AG04450 (cell line): ENCODE data around the gene SLC1A2. TPM values are rescaled to one million over a fixed set of nuclear protein-coding genes. Genes with fewer than 3 reads are reported as not detected.

Source experiments
- CTCF ChIA-PET: fragments of 300-600, 350-600 bp; formaldehyde crosslinking; extraction: SDS; loops from one replicate; lab custom pipeline; 2022; ENCODE audit warnings: antibody characterized with exemption, inconsistent platforms; lab: Charles Lee
- POLR2A ChIA-PET: fragments of 350-600 bp; formaldehyde crosslinking; extraction: SDS; loops from one replicate; lab custom pipeline; 2021; ENCODE audit warnings: antibody characterized with exemption, inconsistent platforms; lab: Yijun Ruan, JAX
- DNase-seq: peaks from one replicate; pipeline ENCODE4 v3.0.0-alpha.2; 2011; ENCODE audit warnings: low read depth, low spot score
- H3K27ac ChIP-seq: one replicate; pipeline ENCODE4 v1.5.1; 2012; ENCODE audit warnings: low read depth, low read length, control low read depth
- H3K27me3 ChIP-seq: one replicate; pipeline ENCODE4 v1.6.0; 2012; ENCODE audit warnings: low read length; ENCODE audit not compliant: control insufficient read depth, insufficient read depth
- H3K4me3 ChIP-seq: 2 replicates; pipeline ENCODE4 v1.5.1; 2011; ENCODE audit warnings: mild to moderate bottlenecking, low read depth, low read length, control low read depth
- H3K9me3 ChIP-seq: 2 replicates; pipeline ENCODE4 v1.5.1; 2012; ENCODE audit warnings: low read length; ENCODE audit not compliant: control insufficient read depth, insufficient read depth
- CTCF ChIP-seq: IDR thresholded peaks from 2 replicates; pipeline ENCODE4 v1.5.1; 2011; ENCODE audit warnings: low read depth, low read length, control low read depth, inconsistent platforms
- polyA plus RNA-seq: library from polyadenylated mRNA; depleted of rRNA; stranded (reverse); fragments of >200 nt; gene quantifications from 2 replicates; pipeline ENCODE4 v1.2.3, GENCODE V29; 2011

The SLC1A2 gene
- polyA plus RNA-seq, 1 experiment: 1.1 TPM

GRCh38 chr11:35459489-35459888 is 40.1 kb upstream of the SLC1A2 start:
- CTCF ChIA-PET: interaction anchor here (1.6 kb wide), 1 partner anchor 25 kb away, joined by 6 read pairs; no protein-coding TSS in a partner anchor
- H3K4me3 ChIP-seq: no peak overlapping the region
- no peak for DNase-seq
- no peak for TF ChIP-seq CTCF
- H3K9me3 ChIP-seq: no peaks in the 10 kb centered on the region
- H3K27me3 ChIP-seq: no peaks in the 10 kb centered on the region
- H3K27ac ChIP-seq: no peak overlapping the region
- POLR2A ChIA-PET: no interaction called here

GRCh38 chr11:35458846-35459245 is 39.5 kb upstream of the SLC1A2 start:
- TF ChIP-seq CTCF: no peak
- POLR2A ChIA-PET: no interaction called here
- DNase-seq: no peak
- no peaks in the 10 kb centered on the region for H3K27me3 ChIP-seq
- CTCF ChIA-PET: interaction anchor here (1.5 to 1.6 kb wide), 2 partner anchors 26 to 808 kb away, joined by 3 to 6 read pairs; no protein-coding TSS in a partner anchor
- no peak overlapping the region for H3K4me3 ChIP-seq
- H3K9me3 ChIP-seq: no peaks in the 10 kb centered on the region
- H3K27ac ChIP-seq: no peak overlapping the region

- Histone ChIP-seq H3K9me3 (peaks cover 4% of the 10 kb centered on the region), H3K27ac (no peak overlapping the region), H3K4me3 (no peak overlapping the region), H3K27me3 (no peaks in the 10 kb centered on the region)
- CTCF ChIA-PET: no interaction called here
- TF ChIP-seq CTCF: no peak
- POLR2A ChIA-PET: no interaction called here
- no peak for DNase-seq
These were observed 35.0 kb upstream of the SLC1A2 start for GRCh38 chr11:35454362-35454761.

GRCh38 chr11:35436581-35437250 is 17.4 kb upstream of the SLC1A2 start:
- Histone ChIP-seq H3K9me3 (no peaks in the 10 kb centered on the region), H3K27ac (no peak overlapping the region), H3K27me3 (no peaks in the 10 kb centered on the region), H3K4me3 (no peak overlapping the region)
- no peak for TF ChIP-seq CTCF
- POLR2A ChIA-PET: no interaction called here
- DNase-seq: no peak
- CTCF ChIA-PET: no interaction called here

GRCh38 chr11:35433588-35433987 is 14.2 kb upstream of the SLC1A2 start:
- no peak for TF ChIP-seq CTCF
- ChIA-PET CTCF (no interaction called here), POLR2A (no interaction called here)
- no peak overlapping the region for H3K27ac ChIP-seq
- no peaks in the 10 kb centered on the region for H3K27me3 ChIP-seq
- no peak overlapping the region for H3K4me3 ChIP-seq
- DNase-seq: no peak
- no peaks in the 10 kb centered on the region for H3K9me3 ChIP-seq
